GM18520 (cell line): ENCODE results near the gene GNAZ.
A peak's percentile ranks its signal among the peaks of the same experiment; 100 is the strongest.
"Not testable (repeated sequence)": the region's sequence is repeated elsewhere in the genome, so short reads cannot be mapped to it uniquely, and the experiment has no call there.

ENCODE experiments used
- ATAC-seq: cut with Tn5 transposase; IDR thresholded peaks from one replicate; pipeline ENCODE4 v1.9.1; 2021; ENCODE audit not compliant: unreplicated experiment

GNAZ gene

GRCh38 chr22:23070418-23071229 lies at the start of gene GNAZ:
Gene GNAZ (plus strand): TSS chr22:23070519. CDS start chr22:23095696, 25,177 bp downstream.
- ATAC-seq: peak; percentile 10

- no peak for ATAC-seq
These were observed 49.5 kb upstream of the GNAZ start for GRCh38 chr22:23020659-23021293.

DNA sequence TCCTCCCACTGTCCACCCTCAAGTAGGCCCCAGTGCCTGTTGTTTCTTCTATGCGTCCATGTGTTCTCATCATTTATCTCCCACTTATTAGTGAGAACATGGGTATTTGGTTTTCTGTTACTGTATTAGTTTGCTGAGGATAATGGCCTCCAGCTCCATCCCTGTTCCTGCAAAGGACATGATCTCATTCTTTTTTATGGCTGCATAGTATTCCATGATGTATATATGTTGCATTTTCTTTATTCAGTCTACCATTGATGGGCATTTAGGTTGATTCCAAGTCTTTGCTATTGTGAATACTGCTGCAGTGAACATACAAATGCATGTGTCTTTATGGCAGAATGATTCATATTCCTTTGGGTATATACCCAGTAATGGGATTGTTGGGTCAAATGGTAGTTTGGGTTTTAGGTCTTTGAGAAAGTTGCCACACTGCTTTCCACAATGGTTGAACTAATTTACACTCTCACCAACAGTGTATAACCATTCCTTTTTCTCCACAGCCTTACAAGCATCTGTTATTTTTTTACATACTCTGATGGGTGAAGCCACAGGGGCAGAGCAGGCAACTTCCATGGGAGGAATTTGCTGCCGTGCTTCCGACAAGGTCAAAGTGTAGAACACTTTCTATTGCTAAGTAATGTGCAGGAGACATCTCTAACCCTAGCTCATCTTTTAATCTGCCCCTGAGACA lies 48.5 kb upstream of the GNAZ start:
- not testable (repeated sequence) for ATAC-seq

GRCh38 chr22:23023294-23023693 lies 47.0 kb upstream of the GNAZ start:
- no peak for ATAC-seq

DNA sequence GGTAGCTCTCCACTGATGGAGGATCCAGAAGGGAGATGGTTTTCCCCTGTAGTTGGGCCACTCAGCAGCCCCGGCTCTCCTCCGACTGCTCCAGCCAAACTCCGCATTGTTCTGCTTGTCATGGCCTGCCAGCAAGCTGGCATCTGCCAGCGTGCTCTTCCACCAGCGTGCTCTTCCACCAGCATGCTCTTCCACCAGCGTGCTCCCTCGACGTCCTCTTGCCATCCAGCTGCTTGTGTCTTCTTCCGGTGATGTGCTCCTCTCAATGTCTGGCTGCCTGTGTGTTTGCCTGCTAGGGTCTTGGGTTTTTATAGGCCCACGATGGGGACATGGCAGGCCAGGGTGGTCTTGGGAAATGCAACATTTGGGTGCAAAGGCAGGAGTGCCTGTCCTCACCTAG lies 43.5 kb upstream of the GNAZ start:
- no peak for ATAC-seq

GRCh38 chr22:23027849-23028248 lies 42.5 kb upstream of the GNAZ start:
- ATAC-seq: not testable (repeated sequence)

GRCh38 chr22:23029521-23030228 lies 40.6 kb upstream of the GNAZ start:
- no peak for ATAC-seq

DNA sequence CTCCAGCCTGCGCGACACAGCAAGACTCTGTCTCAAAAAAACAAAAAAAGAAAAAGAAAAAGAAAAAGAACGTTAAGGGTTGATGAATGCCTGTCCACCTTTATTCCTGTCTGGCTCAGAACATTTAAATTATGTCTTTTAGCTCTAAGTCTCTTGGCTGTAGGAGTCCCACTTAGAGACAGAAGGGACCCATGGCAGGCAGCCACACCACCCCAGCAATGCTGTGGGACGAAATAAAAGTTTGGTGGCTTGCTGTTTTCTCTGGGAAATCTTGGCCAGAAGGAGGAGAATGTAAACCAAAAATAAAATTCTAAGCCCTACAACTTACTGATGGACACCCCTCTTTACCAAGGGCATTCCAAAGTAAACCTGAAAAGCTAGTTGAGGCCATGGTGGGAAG lies 38.9 kb upstream of the GNAZ start:
- ATAC-seq: no peak

GRCh38 chr22:23031786-23032185 lies 38.5 kb upstream of the GNAZ start:
- ATAC-seq: no peak

DNA sequence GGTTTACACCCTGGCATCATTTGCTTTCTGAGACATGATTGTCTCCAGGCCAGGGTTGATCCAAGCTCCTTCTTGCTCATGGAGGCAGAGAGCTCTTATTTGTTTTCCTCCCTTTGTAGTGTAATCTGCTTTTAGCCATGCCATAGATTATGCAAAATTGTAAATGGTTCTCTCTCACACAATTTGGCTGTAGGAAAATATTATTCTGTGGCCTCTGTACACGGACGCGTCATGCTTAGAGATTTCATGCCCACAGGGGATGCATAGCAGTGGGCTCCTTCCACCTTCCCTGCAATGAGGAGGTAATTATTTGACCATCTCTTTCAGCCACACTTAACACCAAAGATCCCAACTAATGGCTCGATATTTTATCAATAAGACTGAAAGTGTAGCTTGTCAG lies 37.7 kb upstream of the GNAZ start:
- ATAC-seq: no peak

GRCh38 chr22:23033116-23033905 lies 37.0 kb upstream of the GNAZ start:
- no peak for ATAC-seq

DNA sequence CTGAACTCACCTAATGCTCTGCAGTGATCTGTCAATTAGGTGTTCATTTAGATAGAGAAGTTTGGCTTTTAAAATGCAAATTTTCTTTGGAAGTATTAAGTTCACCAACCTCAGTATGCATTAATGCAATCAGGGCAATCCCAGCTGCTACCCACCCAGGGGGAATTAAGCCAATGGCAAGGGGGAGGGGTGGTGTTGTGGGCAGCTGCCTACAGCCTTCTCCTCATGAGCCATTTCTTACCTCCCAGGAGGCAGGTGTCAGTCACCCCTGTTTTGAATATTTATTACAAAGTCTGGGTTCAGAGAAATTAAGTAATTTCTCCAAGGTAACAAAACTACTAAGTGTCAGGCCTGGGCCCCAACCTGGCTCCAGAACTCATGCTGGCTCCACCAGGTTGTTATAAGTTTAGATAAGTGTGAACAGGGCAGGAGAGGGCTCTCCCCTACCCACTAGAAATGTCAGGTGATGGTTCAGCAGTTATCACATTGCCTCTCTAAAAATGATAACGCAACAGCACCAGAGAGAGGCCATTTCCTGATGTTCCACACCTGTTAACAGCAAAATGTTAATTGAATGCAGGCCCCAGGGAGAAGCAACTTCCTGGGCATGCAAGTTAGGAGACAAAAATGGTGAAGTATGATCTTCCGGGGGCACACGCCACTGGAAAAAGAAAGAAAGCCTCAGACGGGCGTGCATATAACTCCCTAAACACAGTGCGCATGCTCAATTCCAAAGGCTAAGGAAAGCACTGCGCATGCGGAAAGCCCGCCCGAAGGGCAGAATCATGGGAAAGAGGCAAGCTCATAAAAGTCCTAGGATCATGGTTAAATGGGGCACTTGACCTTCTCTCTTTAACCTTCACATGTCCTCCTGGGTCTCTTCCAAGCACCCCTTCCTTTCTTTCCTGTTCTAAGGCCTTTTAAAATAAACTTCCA lies 35.4 kb upstream of the GNAZ start:
- no peak for ATAC-seq

DNA sequence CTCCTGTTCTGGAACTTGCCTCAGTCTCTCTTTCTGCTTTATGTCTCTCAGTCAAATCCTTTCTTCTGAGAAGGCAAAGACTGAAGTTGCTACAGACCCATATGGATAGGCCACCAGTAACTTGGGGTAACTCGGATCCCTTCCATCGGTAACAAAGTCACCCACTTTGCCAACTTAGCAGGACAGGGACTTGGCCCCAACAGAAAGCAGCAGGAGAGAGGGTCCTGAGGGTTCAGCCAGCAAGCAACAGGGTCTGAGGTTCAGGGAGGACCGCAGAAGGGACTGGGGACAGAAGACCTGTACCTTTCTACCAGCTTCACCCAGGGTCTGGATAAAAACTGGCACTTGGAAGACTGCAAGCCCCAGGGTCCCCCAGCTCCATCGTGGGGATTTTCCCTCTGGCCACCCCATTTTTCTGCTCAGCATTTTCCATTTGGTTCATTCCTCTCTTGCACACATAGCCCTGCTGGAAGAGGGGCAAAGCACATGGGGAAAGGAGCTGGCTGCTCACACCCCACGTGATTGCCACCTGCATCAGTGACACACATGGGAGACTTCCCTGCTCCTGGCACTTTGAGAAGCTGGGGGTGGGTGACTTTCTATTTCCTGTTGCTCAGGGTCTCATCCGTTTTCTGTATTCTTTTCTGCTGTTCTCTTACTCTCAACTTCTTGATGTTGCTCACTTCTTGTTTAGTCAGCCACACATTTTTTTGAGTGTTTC lies 34.6 kb upstream of the GNAZ start:
- ATAC-seq: no peak

GRCh38 chr22:23036684-23037428 lies 33.5 kb upstream of the GNAZ start:
- no peak for ATAC-seq

- ATAC-seq: no peak
These were observed 32.6 kb upstream of the GNAZ start for GRCh38 chr22:23037429-23038333.

DNA sequence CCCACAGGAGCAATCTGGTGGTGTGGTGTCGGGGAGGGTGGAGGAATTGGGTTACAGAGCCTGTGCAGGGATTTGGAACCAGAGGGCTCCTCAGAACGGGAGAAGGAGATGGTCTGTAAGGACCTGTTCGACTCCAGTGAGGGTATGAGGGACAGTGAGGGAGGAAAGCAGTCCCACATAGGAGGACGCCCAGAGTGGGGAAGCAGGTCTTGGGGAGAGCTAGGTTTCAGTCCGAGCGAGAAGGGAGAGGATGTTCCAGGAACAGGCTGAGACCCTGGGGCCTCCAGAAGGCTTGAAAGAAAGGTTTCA lies 32.0 kb upstream of the GNAZ start:
- no peak for ATAC-seq

GRCh38 chr22:23038902-23039301 lies 31.4 kb upstream of the GNAZ start:
- ATAC-seq: no peak
